Head of caudate nucleus (tissue), 42 donors: ENCODE data around the gene PNKP.

Source experiments
- DNase-seq, 42 donors: peaks; one replicate each; pipeline versions ENCODE4 v3.0.0 to v3.0.0-alpha.2; 2020 to 2021; ENCODE audit warnings: mixed read lengths in 7 of 42
- intact Hi-C: fragments of 100-400 bp; cut with DNase I; formaldehyde crosslinking; loops from one replicate; pipeline ENCODE4 v1.15.0; 2022

The PNKP gene

GRCh38 chr19:49863254-49863934, 4.0 kb downstream of the PNKP start:
- DNase-seq = no peak
- intact Hi-C loops = no loop called here

GRCh38 chr19:49862391-49863253, 4.8 kb downstream of the PNKP start:
- intact Hi-C loops = no loop called here
- DNase-seq = no peak

DNA sequence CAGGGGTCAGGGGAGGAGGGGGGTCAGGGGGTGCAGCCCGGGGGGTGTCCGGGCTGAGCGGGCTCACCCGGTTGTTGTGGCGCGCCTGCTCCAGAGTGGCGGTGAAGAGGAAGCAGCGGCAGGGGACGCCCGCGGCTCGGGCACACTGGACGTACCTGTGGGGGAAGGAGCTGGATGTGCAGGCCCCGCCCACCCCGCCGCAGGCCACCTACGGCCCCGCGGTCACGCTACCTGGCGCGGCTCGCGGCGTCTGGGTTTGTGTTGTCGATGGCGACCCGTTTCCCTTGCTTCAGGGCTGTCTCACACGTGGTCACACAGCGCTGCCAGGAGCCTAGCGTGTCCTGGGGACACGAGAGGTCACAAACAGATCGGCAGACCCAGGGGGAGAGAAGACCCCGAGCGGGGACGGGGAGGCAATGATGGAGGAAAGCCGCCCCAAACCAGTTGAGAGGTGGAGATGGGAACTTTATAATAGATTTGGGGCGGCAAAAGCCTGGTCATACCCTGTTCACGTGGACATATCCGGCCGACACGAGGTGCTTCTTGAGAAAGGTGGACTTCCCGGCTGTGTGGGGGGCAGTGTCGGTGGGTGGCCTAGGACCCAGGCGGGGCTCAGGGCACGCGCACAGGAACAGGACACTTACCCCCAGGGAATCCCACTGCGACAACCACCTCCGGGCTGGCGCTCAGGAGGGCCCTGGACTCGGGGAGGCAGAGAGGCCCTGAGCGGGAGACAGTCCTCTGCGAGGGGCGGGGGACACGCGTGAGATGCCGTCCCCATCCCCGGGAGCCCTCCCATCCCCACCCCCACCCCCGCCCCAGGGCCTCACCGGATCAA, 5.6 kb downstream of the PNKP start:
- intact Hi-C loops = no loop called here
- no peak for DNase-seq

DNA sequence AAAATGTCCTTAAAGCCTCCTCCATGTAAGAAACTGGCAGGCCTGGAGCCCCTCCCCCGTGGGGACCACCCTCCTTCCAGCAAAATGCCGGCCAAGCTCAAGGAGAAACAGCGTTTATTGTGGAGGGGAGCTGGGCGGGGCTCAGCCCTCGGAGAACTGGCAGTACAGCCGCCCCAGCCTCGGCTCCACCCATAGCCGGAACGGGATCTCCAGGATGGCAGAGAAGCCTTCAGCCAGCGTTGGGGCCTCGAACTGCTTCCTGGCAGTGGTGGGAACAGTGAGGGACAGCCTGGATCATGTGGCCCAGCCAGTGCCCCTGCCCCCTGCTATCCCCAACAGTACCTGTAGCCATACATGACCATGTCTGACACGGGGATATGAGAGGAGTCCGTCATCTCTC, 6.3 kb downstream of the PNKP start:
- intact Hi-C loops = no loop called here
- DNase-seq = peak in 8 of 42 donors; percentile 23 to 55 (median 46)

GRCh38 chr19:49860336-49861102, 6.9 kb downstream of the PNKP start:
- intact Hi-C loops = no loop called here
- DNase-seq = no peak

DNA sequence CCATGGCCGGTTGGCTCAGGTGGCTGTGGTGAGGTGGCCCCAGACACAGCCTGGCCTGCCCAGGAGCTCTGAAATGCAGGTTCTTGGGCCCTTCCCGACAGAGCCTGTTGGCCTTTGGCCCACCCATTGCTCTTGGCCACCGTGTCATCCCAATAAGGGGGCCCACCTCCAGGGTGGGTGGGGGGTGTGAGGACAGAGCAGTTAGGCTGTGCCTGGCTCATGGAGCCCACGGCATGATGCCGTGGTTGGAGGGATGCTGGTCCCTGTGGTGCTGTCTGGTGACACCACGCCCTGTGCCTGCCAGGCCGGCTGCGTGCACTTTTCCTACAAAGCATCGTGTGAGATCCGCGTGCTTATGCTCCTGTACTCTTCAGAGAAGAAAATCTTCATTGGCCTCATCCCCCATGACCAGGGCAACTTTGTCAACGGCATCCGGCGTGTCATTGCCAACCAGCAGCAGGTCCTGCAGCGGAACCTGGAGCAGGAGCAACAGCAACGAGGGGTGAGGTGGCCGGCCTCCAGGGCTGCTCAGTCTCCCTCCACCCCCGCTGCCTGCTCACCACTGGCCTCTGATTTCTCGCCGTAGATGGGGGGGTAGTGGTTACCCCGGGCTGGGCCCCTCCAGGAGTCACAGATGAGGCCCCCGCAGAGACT, 7.6 kb downstream of the PNKP start:
- intact Hi-C loops = no loop called here
- peak in 1 of 42 donors; percentile 1 for DNase-seq

DNA sequence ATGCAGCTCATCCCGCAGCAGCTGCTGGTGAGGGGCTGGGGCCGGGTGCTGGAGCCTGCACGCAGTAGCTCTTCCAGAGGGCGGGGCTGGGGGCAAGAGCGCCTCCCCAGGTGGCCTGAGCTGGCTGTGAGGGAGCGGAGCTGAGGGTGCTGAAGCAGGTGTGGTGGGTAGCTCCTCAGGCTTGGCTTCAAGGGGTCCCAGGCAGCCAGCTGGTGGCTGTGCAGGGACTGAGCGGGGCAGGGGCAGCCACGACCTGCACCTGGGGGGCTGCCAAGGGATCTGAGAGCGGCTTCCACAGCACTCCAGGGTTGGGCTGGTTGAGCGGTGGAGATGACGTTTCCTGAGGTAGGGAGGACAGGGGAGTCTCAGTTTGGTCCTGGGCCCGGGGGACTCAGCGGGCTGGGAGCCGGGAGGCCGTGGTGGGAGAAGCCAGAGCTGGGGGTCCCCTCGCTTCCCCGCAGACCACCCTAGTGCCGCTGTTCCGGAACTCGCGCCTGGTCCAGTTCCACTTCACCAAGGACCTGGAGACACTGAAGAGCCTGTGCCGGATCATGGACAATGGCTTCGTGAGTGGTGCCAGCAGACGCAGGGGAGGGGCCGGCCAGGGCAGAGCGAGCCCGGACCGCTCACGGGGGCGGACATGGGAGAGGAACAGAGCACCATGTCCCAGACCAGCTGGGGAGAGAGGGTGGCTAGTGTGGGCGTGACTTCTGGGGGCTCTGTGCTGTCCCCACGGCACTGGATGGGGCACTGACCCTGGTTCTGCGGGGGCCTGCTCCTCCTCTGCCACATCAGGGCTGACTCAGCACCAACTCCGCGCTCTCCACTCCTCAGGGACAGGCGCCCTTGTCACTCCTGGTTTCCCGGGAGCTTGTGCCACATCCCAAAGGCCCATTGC, 9.0 kb downstream of the PNKP start:
- intact Hi-C loops = no loop called here
- peak in 32 of 42 donors; percentile 21 to 76 (median 58) for DNase-seq

DNA sequence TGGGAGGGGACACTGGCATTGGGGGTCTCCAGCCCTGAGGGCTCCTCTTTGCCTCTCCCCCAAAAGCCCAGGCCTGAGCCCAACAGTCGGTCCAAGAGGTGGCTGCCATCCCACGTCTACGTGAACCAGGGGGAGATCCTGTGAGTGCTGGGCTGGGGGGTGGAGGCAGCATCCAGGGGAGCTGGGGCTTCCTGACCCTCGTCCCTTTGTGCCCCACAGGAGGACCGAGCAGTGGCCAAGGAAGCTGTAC, 9.6 kb downstream of the PNKP start:
- intact Hi-C loops = no loop called here
- DNase-seq = no peak

DNA sequence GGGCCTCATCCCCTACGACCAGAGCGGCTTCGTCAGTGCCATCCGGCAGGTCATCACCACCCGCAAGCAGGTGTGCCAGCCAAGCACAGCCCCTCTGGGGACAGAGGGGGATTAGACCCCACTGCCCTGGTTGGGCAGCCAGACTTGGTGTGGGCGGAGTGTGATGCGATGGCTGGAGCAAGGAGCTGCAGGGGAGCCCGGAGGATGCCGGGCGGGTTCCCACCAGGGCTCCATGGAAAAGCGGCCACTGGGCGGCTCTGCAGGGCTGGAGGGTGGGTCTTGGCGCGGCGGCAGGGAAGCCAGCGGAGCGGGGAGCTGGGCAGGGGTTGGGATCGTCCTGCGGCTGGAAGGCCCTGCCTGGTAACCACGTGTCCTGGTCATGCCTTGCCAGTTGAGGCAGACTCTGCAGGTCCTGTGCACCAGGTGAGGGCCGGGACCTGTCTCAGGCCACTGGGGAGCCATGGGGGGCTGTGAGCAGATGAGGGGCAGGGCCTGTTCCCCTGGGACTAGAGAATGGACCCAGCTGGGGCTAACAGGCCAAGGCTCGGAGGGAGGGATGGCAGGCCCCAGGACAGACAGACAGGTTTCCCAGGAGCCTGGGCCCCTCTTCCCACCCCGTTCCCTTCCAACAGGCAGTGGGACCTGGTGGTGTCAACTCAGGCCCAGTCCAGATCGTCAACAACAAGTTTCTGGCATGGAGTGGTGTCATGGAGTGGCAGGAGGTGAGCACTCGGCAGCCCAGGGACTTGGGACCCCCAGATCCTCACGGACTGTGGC, 10.1 kb downstream of the PNKP start:
- no peak for DNase-seq
- intact Hi-C loops = no loop called here

DNA sequence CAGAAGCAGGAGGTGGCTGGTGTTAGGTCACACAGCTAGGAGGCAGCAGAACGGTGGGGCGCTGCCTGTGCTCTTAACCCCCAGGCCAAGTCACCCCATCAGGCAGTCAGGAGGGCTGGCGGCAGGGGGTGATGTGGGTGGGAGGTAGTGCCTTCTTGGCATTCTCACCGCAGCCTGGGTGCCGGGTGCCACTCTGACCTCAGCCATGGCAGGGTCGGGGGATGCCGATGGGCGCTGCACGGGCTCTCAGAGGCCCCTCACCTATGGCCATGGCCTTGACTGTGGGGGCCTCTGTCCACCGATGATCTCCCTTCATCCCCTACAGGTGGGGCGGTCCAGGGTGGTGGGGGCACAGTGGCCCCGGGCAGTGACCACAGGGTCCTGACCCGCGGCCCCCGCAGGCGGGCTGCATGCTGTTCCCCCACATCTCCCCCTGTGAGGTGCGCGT, 10.8 kb downstream of the PNKP start:
- intact Hi-C loops = no loop called here
- DNase-seq = no peak

- intact Hi-C loops = no loop called here
These were observed 11.5 kb downstream of the PNKP start for GRCh38 chr19:49855676-49856573.

DNA sequence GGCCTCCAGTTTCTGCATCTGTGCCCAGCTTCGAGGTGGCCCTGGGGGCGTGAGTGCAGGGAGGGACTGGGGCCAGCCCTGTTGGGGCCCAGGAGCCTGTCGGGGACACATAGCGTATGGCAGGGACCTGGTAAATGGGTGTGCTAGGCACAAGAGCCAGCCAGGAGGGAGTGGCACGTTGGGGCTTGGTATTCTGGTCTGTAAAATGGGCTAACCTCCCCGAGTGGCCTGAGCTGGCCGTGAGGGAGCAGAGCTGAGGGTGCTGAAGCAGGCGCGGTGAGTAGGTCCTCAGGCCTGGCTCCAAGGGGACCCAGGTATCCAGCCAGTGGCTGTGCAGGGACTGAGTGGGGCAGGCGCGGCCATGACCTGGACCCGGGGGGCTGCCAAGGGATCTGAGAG, 12.1 kb downstream of the PNKP start:
- intact Hi-C loops = no loop called here
- no peak for DNase-seq

More at GRCh38 chr19:49855676-49856573, 11.5 kb downstream of the PNKP start:
- no peak for DNase-seq

- intact Hi-C loops = loop anchor here (5.0 kb wide), 1 partner anchor 37 kb away; the partner anchor contains the start of gene MED25
- DNase-seq = no peak
These were observed 12.8 kb downstream of the PNKP start for GRCh38 chr19:49854378-49855263.

GRCh38 chr19:49853852-49854377, 13.5 kb downstream of the PNKP start:
- intact Hi-C loops = loop anchor here (5.0 kb wide), 1 partner anchor 37 kb away; the partner anchor contains the start of gene MED25
- DNase-seq = no peak
